Lung (tissue), 12 donors: ENCODE results near the gene FBXL16. TPM values are rescaled to one million over a fixed set of nuclear protein-coding genes. Genes with fewer than 3 reads are reported as not detected.

Source experiments
- ATAC-seq: fragments of 200-7000 bp; cut with Tn5 transposase; one replicate; pipeline ENCODE4 v1.9.1; 2020; ENCODE audit warnings: moderate number of reproducible peaks; ENCODE audit not compliant: insufficient read depth, low FRiP score
- DNase-seq, 3 donors: peaks; one replicate each; pipeline ENCODE4 v3.0.0-alpha.2; 2013 to 2017
- H3K27ac ChIP-seq, 2 donors: one replicate each; pipeline ENCODE4 v1.5.1; 2013; ENCODE audit warnings: mild to moderate bottlenecking in 2 of 2, moderate library complexity in 2 of 2, control low read depth in 1 of 2, inconsistent platforms in 1 of 2, low read depth in 1 of 2, low read length in 1 of 2
- H3K27me3 ChIP-seq, 3 donors: one replicate each; pipeline ENCODE4 v1.5.1; 2013; ENCODE audit warnings: low read length in 2 of 3; ENCODE audit not compliant: control insufficient read depth in 3 of 3, insufficient read depth in 3 of 3
- H3K36me3 ChIP-seq, 4 donors: one replicate each; pipeline ENCODE4 v1.5.1; 2013; ENCODE audit warnings: low read length in 4 of 4, mild to moderate bottlenecking in 1 of 4, moderate library complexity in 1 of 4; ENCODE audit not compliant: control insufficient read depth in 4 of 4, insufficient read depth in 4 of 4
- H3K4me1 ChIP-seq, 5 donors: one replicate each; pipeline ENCODE4 v1.5.1; 2013; ENCODE audit warnings: low read length in 5 of 5, mild to moderate bottlenecking in 2 of 5, moderate library complexity in 1 of 5; ENCODE audit not compliant: control insufficient read depth in 5 of 5, insufficient read depth in 5 of 5
- H3K4me3 ChIP-seq: one replicate; pipeline ENCODE4 v1.5.1; 2013; ENCODE audit warnings: mild to moderate bottlenecking, control low read depth, moderate library complexity
- H3K9ac ChIP-seq, 2 donors: one replicate each; pipeline ENCODE4 v1.5.1; 2013; ENCODE audit warnings: low read length in 2 of 2, control low read depth in 1 of 2; ENCODE audit not compliant: insufficient read depth in 1 of 2
- H3K9me3 ChIP-seq, 4 donors: one replicate each; pipeline ENCODE4 v1.5.1; 2013; ENCODE audit warnings: low read length in 3 of 4, mild to moderate bottlenecking in 1 of 4, moderate library complexity in 1 of 4; ENCODE audit not compliant: control insufficient read depth in 4 of 4, insufficient read depth in 3 of 4
- CTCF ChIP-seq: IDR thresholded peaks from 2 replicates; pipeline ENCODE4 v1.5.1; 2012; ENCODE audit warnings: mild to moderate bottlenecking; ENCODE audit errors: control extremely low read depth, extremely low read depth
- WGBS, 2 donors: extraction: QIAGEN DNeasy Blood & Tissue Kit; methylation state at CpG; one replicate each; pipeline ENCODE4 v1.1.7; 2013; 5-methylcytosine and 5-hydroxymethylcytosine counted together
- polyA plus RNA-seq, 2 donors: library from polyadenylated mRNA; stranded (reverse); fragments of 200-250 nt; gene quantifications; one replicate each; pipeline ENCODE4 v1.2.1, GENCODE V29; 2013
- total RNA-seq, 2 donors: library from RNA; depleted of rRNA in 1 of 2; stranded (reverse); fragments of >200 nt in 1 of 2; gene quantifications; one replicate each; pipeline ENCODE4 v1.2.1, GENCODE V29; 2014 to 2021
- donor health status: control.
- donor health status: control.
- donor health status: Bipolar disorder and iron deficiency.
- donor health status: healthy.
- donor health status: DM: yes; HTN: yes; CAD: no.

FBXL16 gene
- total and polyA plus RNA-seq, 4 donors, result 0.14 to 7.4 (median 2.9) TPM

GRCh38 chr16:660132-660458 lies 45.5 kb downstream of the FBXL16 start:
- H3K27ac ChIP-seq, result peak overlapping the region in 1 of 2 donors; percentile 69
- H3K36me3 ChIP-seq, result peaks cover 0 to 32% (median 2%) of the 10 kb centered on the region in 4 donors
- no peak overlapping the region for H3K9ac ChIP-seq
- H3K27me3 ChIP-seq, result no peaks in the 10 kb centered on the region
- H3K9me3 ChIP-seq, result no peaks in the 10 kb centered on the region
- peaks cover 0 to 7% (median 0%) of the 10 kb centered on the region in 5 donors for H3K4me1 ChIP-seq
- WGBS, 2 donors, result 61 to 82% methylated on average over 5 to 6 of the region's 6 CpGs
- DNase-seq (no peak), ATAC-seq (no peak)
- no peak overlapping the region for H3K4me3 ChIP-seq
- TF ChIP-seq CTCF, result no peak

- no peak overlapping the region for H3K27ac ChIP-seq
- ATAC-seq, result no peak
- 92 to 94% methylated on average over 20 of the region's 20 CpGs for WGBS, 2 donors
These were observed 46.0 kb downstream of the FBXL16 start for GRCh38 chr16:659618-660017.

GRCh38 chr16:658679-659571 lies 46.7 kb downstream of the FBXL16 start:
- no peaks in the 10 kb centered on the region for H3K27me3 ChIP-seq
- ATAC-seq (no peak), DNase-seq (no peak)
- no peak overlapping the region for H3K9ac ChIP-seq
- H3K4me1 ChIP-seq, result peaks cover 0 to 7% (median 0%) of the 10 kb centered on the region in 5 donors
- H3K27ac ChIP-seq, result no peak overlapping the region
- H3K9me3 ChIP-seq, result no peaks in the 10 kb centered on the region
- peaks cover 0 to 34% (median 2%) of the 10 kb centered on the region in 4 donors for H3K36me3 ChIP-seq
- 93 to 94% methylated on average over 33 to 35 of the region's 35 CpGs for WGBS, 2 donors
- no peak for TF ChIP-seq CTCF
- H3K4me3 ChIP-seq, result no peak overlapping the region

More at GRCh38 chr16:659618-660017, 46.0 kb downstream of the FBXL16 start:
- no peak for DNase-seq
- Histone ChIP-seq H3K9ac (no peak overlapping the region), H3K9me3 (no peaks in the 10 kb centered on the region), H3K36me3 (peaks cover 0 to 33% (median 2%) of the 10 kb centered on the region in 4 donors), H3K4me1 (peaks cover 0 to 7% (median 0%) of the 10 kb centered on the region in 5 donors), H3K4me3 (no peak overlapping the region), H3K27me3 (no peaks in the 10 kb centered on the region)
- TF ChIP-seq CTCF, result no peak
